Activated CD8-positive, alpha-beta memory T cell treated with anti-CD3 and anti-CD28 coated beads, Interleukin-2, amount 50 U/mL, for 24 hours (primary cell): ENCODE measurements around the gene STAC2.
A peak's percentile ranks its signal among the peaks of the same experiment; 100 is the strongest.

Experiments
- DNase-seq: peaks from one replicate; pipeline ENCODE4 v3.0.0-alpha.2; 2020; ENCODE audit errors: extremely low read depth

Gene STAC2

DNA sequence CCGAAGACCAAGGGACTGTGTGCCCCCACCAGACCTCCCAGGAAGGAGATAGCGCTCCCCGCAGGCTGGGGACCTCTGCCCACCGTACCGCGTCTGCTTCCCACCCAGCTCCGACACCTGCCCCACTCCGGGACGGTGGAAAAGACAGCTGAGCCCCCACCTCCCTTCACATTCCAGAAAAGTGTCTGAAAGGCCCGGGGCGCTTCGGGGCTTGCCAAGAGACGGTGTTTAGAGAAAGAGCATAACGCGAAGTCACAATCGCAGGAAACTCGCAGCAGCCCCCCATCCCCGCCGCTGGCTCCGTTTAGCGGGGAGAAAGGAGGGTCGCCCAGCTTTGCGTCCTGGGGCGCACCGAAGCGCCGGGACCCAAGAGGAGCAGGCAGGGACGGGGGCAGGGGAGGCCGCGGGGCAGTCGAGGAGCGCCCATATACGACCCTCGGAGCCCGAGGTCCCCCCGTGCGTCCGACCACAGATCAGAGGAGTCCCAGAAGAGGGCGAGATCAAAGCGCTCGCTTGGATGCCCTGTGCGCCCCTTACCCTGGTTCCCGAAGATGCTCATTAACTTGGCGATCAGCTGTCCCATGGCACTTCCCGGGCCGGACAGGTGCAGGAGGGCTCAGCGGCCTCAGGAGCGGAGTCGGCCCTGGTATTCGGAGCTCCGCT is 60.4 kb downstream of the STAC2 start:
- DNase-seq: no peak

DNA sequence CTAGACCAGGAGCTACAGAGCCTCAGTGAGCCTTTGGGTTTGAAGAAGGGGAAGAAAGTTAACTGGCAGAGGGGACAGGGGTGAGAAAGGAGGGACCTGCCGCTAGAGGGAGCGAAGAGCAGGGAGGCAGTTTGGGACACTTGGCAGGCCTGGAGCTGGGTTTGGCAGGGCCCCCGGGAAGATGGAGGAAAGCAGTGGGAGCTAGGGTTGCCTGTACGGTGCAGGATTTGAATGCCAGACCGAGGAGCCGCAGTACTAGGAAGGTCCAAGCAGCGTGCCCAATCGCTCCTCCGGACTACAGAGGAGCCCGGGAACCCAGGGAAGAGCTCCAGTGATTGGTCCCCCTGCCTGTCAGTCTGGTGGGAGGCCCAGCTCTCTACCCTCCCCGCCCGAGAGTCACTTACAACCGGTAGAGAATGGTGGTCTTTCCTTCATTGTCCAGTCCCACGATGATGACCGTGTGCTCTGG is 61.0 kb downstream of the STAC2 start:
- peak; percentile 47 for DNase-seq

DNA sequence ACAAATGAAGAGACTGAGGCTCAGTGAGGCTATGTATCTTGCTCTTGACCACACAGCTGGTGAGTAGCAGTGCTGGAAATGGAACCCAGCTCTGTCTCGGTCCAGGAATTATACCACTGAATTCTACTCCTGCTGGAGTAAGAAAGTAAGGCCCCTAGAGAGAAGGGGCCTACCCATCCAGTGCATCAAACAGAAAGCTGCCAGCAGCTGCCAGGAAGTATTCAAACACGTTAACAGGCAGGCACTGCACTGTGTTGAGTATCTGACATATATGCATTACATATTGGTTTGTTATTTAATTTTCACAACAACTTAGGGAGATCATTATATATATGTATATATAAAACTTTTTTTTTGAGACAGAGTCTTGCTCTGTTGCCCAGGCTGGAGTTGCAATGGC is 63.8 kb downstream of the STAC2 start:
- no peak for DNase-seq
